Astrocyte of the spinal cord (primary cell): ENCODE data around the gene SLC1A3.

ENCODE experiments used
- DNase-seq: peaks from one replicate; pipeline ENCODE4 v3.0.0; 2011; ENCODE audit warnings: low read depth, low spot score
- H3K4me3 ChIP-seq: 2 replicates; pipeline ENCODE4 v1.5.1; 2011; ENCODE audit warnings: low read depth, mild to moderate bottlenecking, low read length, moderate library complexity
- CTCF ChIP-seq: IDR thresholded peaks from 2 replicates; pipeline ENCODE4 v1.5.1; 2012; ENCODE audit warnings: low read depth, mild to moderate bottlenecking, low read length, inconsistent platforms
- in situ Hi-C: cut with HindIII; loops from 2 replicates; pipeline ENCODE4 v1.10.0; 2017; ENCODE audit warnings: low sequenced_read_pairs

Gene SLC1A3

DNA sequence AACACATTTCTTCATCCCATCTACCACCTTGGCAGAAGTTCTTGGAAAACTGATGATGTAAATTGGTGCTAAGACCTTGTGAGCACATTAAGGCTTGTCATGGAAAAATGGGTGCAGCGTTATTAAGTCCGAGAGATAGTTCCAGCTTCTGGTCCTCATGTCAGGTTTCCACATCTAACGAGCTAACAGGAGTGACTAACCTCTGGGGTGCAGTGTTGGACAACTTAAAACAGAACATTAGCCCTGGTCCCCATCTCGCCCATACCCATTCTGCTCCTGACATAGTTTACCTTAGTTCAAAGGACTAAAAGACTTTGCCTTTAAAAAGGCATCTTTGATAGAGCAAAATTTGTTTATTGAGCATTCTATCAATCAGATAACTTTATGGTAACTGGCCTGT lies 128.0 kb downstream of the SLC1A3 start:
- TF ChIP-seq CTCF: peak; percentile 23
- no peak overlapping the region for H3K4me3 ChIP-seq
- DNase-seq: peak; percentile 18
- in situ Hi-C loops: no loop called here

GRCh38 chr5:36735891-36736290 lies 129.5 kb downstream of the SLC1A3 start:
- no peak for TF ChIP-seq CTCF
- DNase-seq: no peak
- no peak overlapping the region for H3K4me3 ChIP-seq
- in situ Hi-C loops: no loop called here
